Stimulated activated CD4-positive, alpha-beta T cell treated with anti-CD3 and anti-CD28 coated beads, Interleukin-12 subunit alpha, Interleukin-12 subunit beta, amount 100 ng/mL, for 24 hours (primary cell): ENCODE results near the gene MISP.

Source experiments
- DNase-seq, 2 experiments: peaks; one replicate each; pipeline ENCODE4 v3.0.0-alpha.2; 2020; ENCODE audit warnings: low read depth in 2 of 2

Gene MISP

GRCh38 chr19:796692-797527, 46.0 kb downstream of the MISP start, which contains the start of gene PTBP1:
Gene PTBP1 (plus strand): TSS chr19:797452. CDS start chr19:797498, 46 bp downstream.
- peak; percentile 98 to 99 for DNase-seq

- DNase-seq, result peak; percentile 79 to 85
Measured at GRCh38 chr19:797528-798414, 46.9 kb downstream of the MISP start.

- no peak for DNase-seq
Measured at GRCh38 chr19:798415-799075, 47.6 kb downstream of the MISP start.

GRCh38 chr19:799076-799881, 48.4 kb downstream of the MISP start:
- DNase-seq, result no peak

GRCh38 chr19:800360-801029, 49.6 kb downstream of the MISP start:
- no peak for DNase-seq

- no peak for DNase-seq
Measured at GRCh38 chr19:801030-801860, 50.3 kb downstream of the MISP start.

- no peak for DNase-seq
Measured at GRCh38 chr19:801861-802497, 51.1 kb downstream of the MISP start.

- DNase-seq, result no peak
Measured at GRCh38 chr19:802498-803098, 51.7 kb downstream of the MISP start.

- no peak for DNase-seq
Measured at GRCh38 chr19:803099-803561, 52.2 kb downstream of the MISP start.

- DNase-seq, result no peak
Measured at GRCh38 chr19:803686-804418, 52.9 kb downstream of the MISP start.

GRCh38 chr19:804419-805165, 53.7 kb downstream of the MISP start:
- no peak for DNase-seq

GRCh38 chr19:805166-805551, 54.2 kb downstream of the MISP start:
- no peak for DNase-seq

- no peak for DNase-seq
Measured at GRCh38 chr19:805600-806550, 55.0 kb downstream of the MISP start.

GRCh38 chr19:806815-807421, 56.0 kb downstream of the MISP start:
- no peak for DNase-seq

GRCh38 chr19:807627-808422, 56.9 kb downstream of the MISP start:
- no peak for DNase-seq
